ENCODE results near the gene ACOXL.

GRCh38 chr2:110993557-110994231 is 261.3 kb downstream of the ACOXL start:
- TF ChIP-seq, protein P1, sequence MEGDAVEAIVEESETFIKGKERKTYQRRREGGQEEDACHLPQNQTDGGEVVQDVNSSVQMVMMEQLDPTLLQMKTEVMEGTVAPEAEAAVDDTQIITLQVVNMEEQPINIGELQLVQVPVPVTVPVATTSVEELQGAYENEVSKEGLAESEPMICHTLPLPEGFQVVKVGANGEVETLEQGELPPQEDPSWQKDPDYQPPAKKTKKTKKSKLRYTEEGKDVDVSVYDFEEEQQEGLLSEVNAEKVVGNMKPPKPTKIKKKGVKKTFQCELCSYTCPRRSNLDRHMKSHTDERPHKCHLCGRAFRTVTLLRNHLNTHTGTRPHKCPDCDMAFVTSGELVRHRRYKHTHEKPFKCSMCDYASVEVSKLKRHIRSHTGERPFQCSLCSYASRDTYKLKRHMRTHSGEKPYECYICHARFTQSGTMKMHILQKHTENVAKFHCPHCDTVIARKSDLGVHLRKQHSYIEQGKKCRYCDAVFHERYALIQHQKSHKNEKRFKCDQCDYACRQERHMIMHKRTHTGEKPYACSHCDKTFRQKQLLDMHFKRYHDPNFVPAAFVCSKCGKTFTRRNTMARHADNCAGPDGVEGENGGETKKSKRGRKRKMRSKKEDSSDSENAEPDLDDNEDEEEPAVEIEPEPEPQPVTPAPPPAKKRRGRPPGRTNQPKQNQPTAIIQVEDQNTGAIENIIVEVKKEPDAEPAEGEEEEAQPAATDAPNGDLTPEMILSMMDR (IDR thresholded peaks at IDR 0.05), result no peak
- TF ChIP-seq POLR2A (IDR thresholded peaks at IDR 0.05), result no peak

Measured in esophagus squamous epithelium (tissue), 4 donors.